ENCODE measurements around the gene MMP12.
"Not testable (repeated sequence)": the region's sequence is repeated elsewhere in the genome, so short reads cannot be mapped to it uniquely, and the experiment has no call there.

DNA sequence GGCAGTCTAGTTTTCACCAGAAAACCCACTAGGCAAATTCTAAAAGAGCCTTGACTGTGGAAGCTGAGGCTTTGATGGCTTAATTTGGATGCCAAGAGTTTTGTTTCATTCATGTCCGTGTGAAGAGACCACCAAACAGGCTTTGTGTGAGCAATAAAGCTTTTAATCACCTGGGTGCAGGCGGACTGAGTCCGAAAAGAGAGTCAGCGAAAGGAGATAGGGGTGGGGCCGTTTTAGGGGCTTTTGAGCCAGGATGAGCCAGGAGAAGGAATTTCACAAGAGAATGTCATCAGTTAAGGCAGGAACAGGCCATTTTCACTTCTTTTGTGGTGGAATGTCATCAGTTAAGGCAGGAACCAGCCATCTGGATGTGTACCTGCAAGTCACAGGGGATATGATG lies 29.1 kb upstream of the MMP12 start:
- TF ChIP-seq POLR2A, POLR2AphosphoS5 (IDR thresholded peaks at IDR 0.05; ENCODE audit: low read depth, low read length): not testable (repeated sequence)
